ENCODE data around the gene CDRT4. TPM values are rescaled to one million over a fixed set of nuclear protein-coding genes. Genes with fewer than 3 reads are reported as not detected.

The CDRT4 gene
- total RNA-seq, 4 donors from 2014 or later = 0.29 to 22.8 (median 4.2) TPM

GRCh38 chr17:15483431-15483830 is 16.0 kb upstream of the CDRT4 start:
- no peaks in the 10 kb centered on the region for H3K4me1 ChIP-seq
- no peak overlapping the region for H3K4me3 ChIP-seq
- no peaks in the 10 kb centered on the region for H3K36me3 ChIP-seq
- TF ChIP-seq, protein P1, sequence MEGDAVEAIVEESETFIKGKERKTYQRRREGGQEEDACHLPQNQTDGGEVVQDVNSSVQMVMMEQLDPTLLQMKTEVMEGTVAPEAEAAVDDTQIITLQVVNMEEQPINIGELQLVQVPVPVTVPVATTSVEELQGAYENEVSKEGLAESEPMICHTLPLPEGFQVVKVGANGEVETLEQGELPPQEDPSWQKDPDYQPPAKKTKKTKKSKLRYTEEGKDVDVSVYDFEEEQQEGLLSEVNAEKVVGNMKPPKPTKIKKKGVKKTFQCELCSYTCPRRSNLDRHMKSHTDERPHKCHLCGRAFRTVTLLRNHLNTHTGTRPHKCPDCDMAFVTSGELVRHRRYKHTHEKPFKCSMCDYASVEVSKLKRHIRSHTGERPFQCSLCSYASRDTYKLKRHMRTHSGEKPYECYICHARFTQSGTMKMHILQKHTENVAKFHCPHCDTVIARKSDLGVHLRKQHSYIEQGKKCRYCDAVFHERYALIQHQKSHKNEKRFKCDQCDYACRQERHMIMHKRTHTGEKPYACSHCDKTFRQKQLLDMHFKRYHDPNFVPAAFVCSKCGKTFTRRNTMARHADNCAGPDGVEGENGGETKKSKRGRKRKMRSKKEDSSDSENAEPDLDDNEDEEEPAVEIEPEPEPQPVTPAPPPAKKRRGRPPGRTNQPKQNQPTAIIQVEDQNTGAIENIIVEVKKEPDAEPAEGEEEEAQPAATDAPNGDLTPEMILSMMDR (IDR thresholded peaks at IDR 0.05) = no peak
- H3K27me3 ChIP-seq = no peaks in the 10 kb centered on the region
- no peaks in the 10 kb centered on the region for H3K9me3 ChIP-seq
- intact Hi-C loops (cut with DNase I; ENCODE audit: low total_unique reads) = no loop called here
- H3K27ac ChIP-seq = no peak overlapping the region
- DNase-seq = no peak

GRCh38 chr17:15482476-15482875 is 15.1 kb upstream of the CDRT4 start:
- intact Hi-C loops (cut with DNase I; ENCODE audit: low total_unique reads) = no loop called here
- no peak for DNase-seq
- Histone ChIP-seq H3K4me3 (no peak overlapping the region), H3K9me3 (no peaks in the 10 kb centered on the region), H3K4me1 (no peaks in the 10 kb centered on the region), H3K27ac (no peak overlapping the region), H3K27me3 (no peaks in the 10 kb centered on the region), H3K36me3 (no peaks in the 10 kb centered on the region)
- TF ChIP-seq, protein P1 (IDR thresholded peaks at IDR 0.05) = no peak
- TF ChIP-seq POLR2A (IDR thresholded peaks at IDR 0.05) = no peak

GRCh38 chr17:15481481-15481880 is 14.1 kb upstream of the CDRT4 start:
- H3K9me3 ChIP-seq = no peaks in the 10 kb centered on the region
- TF ChIP-seq, protein P1 (IDR thresholded peaks at IDR 0.05) = no peak
- no peak for TF ChIP-seq POLR2A (IDR thresholded peaks at IDR 0.05)
- no peak for DNase-seq
- H3K36me3 ChIP-seq = no peaks in the 10 kb centered on the region
- H3K4me3 ChIP-seq = no peak overlapping the region
- H3K27me3 ChIP-seq = no peaks in the 10 kb centered on the region
- H3K27ac ChIP-seq = no peak overlapping the region
- no peaks in the 10 kb centered on the region for H3K4me1 ChIP-seq
- intact Hi-C loops (cut with DNase I; ENCODE audit: low total_unique reads) = no loop called here

- Histone ChIP-seq H3K4me3 (no peak overlapping the region), H3K27ac (no peak overlapping the region), H3K27me3 (no peaks in the 10 kb centered on the region), H3K9me3 (no peaks in the 10 kb centered on the region), H3K36me3 (no peaks in the 10 kb centered on the region), H3K4me1 (no peaks in the 10 kb centered on the region)
- TF ChIP-seq POLR2A (IDR thresholded peaks at IDR 0.05) = no peak
- TF ChIP-seq, protein P1 (IDR thresholded peaks at IDR 0.05) = no peak
- no peak for DNase-seq
- intact Hi-C loops (cut with DNase I; ENCODE audit: low total_unique reads) = no loop called here
Measured at GRCh38 chr17:15480204-15480603, 12.8 kb upstream of the CDRT4 start.

DNA sequence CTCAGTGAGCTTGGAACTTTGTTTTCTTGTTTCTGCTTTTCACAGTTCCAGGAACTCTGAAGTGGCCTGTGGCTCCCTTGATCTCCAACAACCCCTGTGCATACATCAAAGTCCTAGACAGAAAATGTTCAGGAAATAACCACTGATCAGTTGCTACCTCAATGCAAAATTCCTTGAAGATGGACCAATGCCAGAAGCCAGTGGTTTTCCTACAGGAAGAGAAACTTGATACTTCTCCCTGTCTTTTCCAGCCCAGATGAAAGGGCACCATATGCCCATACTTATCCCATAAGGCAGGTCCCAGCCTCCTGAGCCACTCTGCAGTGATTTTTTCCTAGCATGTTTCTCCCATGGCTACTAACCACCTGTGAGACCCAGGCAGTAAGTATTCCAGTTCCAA is 12.3 kb upstream of the CDRT4 start:
- Histone ChIP-seq H3K36me3 (no peaks in the 10 kb centered on the region), H3K9me3 (no peaks in the 10 kb centered on the region), H3K27me3 (no peaks in the 10 kb centered on the region), H3K4me3 (no peak overlapping the region), H3K4me1 (no peaks in the 10 kb centered on the region), H3K27ac (no peak overlapping the region)
- DNase-seq = no peak
- intact Hi-C loops (cut with DNase I; ENCODE audit: low total_unique reads) = no loop called here
- TF ChIP-seq, protein P1 (IDR thresholded peaks at IDR 0.05) = no peak
- no peak for TF ChIP-seq POLR2A (IDR thresholded peaks at IDR 0.05)
